Sigmoid colon (tissue), 7 donors: ENCODE measurements around the gene SASS6. TPM values are rescaled to one million over a fixed set of nuclear protein-coding genes. Genes with fewer than 3 reads are reported as not detected.

Experiments
- DNase-seq: peaks from one replicate; pipeline ENCODE4 v3.0.0-alpha.2; 2019
- H3K27ac ChIP-seq, 4 donors: fragments of 200-600 bp; sonication (generic); one replicate each; pipeline ENCODE4 v1.5.1; 2016 to 2019; ENCODE audit warnings: mild to moderate bottlenecking in 1 of 4
- H3K27me3 ChIP-seq, 3 donors: fragments of 200-600 bp; sonication (generic); one replicate each; pipeline ENCODE4 v1.5.1; 2019; ENCODE audit warnings: mild to moderate bottlenecking in 1 of 3
- H3K36me3 ChIP-seq, 4 donors: fragments of 200-600 bp; sonication (generic); one replicate each; pipeline ENCODE4 v1.5.1; 2016 to 2019
- H3K4me1 ChIP-seq, 4 donors: fragments of 200-600 bp; sonication (generic); one replicate each; pipeline ENCODE4 v1.5.1; 2017 to 2019
- H3K4me3 ChIP-seq, 4 donors: fragments of 200-600 bp; sonication (generic); one replicate each; pipeline ENCODE4 v1.5.1; 2017 to 2019; ENCODE audit warnings: mild to moderate bottlenecking in 2 of 4, moderate library complexity in 1 of 4
- H3K9me3 ChIP-seq, 4 donors: fragments of 200-600 bp in 3 of 4; sonication (generic) in 3 of 4; one replicate each; pipeline versions ENCODE4 v1.5.1 to v1.6.1; 2013 to 2019
- EP300 ChIP-seq, 4 donors: sonication (generic); formaldehyde crosslinking; IDR thresholded peaks; one replicate each; pipeline ENCODE4 v1.6.1; 2017; ENCODE audit warnings: antibody characterized with exemption in 4 of 4
- POLR2A ChIP-seq, 2 donors: fragments of 450-650 bp; IDR thresholded peaks; one replicate each; pipeline ENCODE4 v1.6.1; 2016; ENCODE audit warnings: antibody characterized with exemption in 2 of 2, mild to moderate bottlenecking in 2 of 2, moderate library complexity in 2 of 2
- POLR2AphosphoS5 ChIP-seq, 4 donors: sonication (generic); formaldehyde crosslinking; IDR thresholded peaks; one replicate each; pipeline ENCODE4 v1.6.1; 2017; ENCODE audit warnings: antibody characterized with exemption in 4 of 4
- WGBS, 2 donors: extraction: QIAGEN DNeasy Blood & Tissue Kit; methylation state at CpG; one replicate each; pipeline ENCODE4 v1.1.7; 2013; 5-methylcytosine and 5-hydroxymethylcytosine counted together
- intact Hi-C: fragments of 100-400 bp; cut with DNase I; formaldehyde crosslinking; loops from one replicate; pipeline ENCODE4 v1.15.1; 2023
- polyA plus RNA-seq, 3 donors: library from polyadenylated mRNA; stranded (reverse); fragments of 200-250 nt; gene quantifications; one replicate each; pipeline ENCODE4 v1.2.3, GENCODE V29; 2013
- total RNA-seq, 4 donors: library from RNA; depleted of rRNA; stranded (reverse); fragments of >200 nt; gene quantifications; one replicate each; pipeline ENCODE4 v1.1.0, GENCODE V29; 2016
- TF ChIP-seq, protein P1 (sequence below), 4 experiments: fragments of 450-650 bp in 3 of 4; fragments of 200-600 bp in 1 of 4; IDR thresholded peaks; one replicate each; pipeline ENCODE4 v1.5.1; 2016 to 2019; ENCODE audit warnings: antibody characterized with exemption in 4 of 4, mild to moderate bottlenecking in 3 of 4, moderate library complexity in 2 of 4
- donor health status: healthy with polysubstance abuse.
- donor health status: Bipolar disorder and iron deficiency.
- donor health status: healthy.

SASS6 gene
- total and polyA plus RNA-seq, 7 donors: 0.92 to 7.1 (median 2.7) TPM

DNA sequence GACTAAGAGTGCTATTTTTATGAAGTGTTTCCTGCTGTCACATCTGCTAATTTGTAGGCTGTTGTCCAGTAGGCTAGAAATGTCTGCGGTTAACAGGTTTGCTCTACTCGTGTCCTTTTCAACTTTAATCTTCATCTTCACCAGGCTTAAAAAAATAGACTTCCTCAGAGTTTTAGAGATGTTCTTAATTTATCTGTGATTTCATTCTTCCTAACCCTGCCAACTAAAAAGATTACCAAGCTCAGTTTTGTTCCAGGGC, 66.8 kb downstream of the SASS6 start:
- Histone ChIP-seq H3K36me3 (peaks cover 28 to 75% (median 46%) of the 10 kb centered on the region in 4 donors), H3K27ac (no peak overlapping the region), H3K4me1 (no peaks in the 10 kb centered on the region), H3K9me3 (no peaks in the 10 kb centered on the region), H3K4me3 (no peak overlapping the region), H3K27me3 (no peaks in the 10 kb centered on the region)
- TF ChIP-seq EP300 (IDR thresholded peaks at IDR 0.05) (no peak), POLR2AphosphoS5 (IDR thresholded peaks at IDR 0.05) (no peak), POLR2A (IDR thresholded peaks at IDR 0.05) (no peak)
- TF ChIP-seq, protein P1, sequence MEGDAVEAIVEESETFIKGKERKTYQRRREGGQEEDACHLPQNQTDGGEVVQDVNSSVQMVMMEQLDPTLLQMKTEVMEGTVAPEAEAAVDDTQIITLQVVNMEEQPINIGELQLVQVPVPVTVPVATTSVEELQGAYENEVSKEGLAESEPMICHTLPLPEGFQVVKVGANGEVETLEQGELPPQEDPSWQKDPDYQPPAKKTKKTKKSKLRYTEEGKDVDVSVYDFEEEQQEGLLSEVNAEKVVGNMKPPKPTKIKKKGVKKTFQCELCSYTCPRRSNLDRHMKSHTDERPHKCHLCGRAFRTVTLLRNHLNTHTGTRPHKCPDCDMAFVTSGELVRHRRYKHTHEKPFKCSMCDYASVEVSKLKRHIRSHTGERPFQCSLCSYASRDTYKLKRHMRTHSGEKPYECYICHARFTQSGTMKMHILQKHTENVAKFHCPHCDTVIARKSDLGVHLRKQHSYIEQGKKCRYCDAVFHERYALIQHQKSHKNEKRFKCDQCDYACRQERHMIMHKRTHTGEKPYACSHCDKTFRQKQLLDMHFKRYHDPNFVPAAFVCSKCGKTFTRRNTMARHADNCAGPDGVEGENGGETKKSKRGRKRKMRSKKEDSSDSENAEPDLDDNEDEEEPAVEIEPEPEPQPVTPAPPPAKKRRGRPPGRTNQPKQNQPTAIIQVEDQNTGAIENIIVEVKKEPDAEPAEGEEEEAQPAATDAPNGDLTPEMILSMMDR (IDR thresholded peaks at IDR 0.05): no peak
- no peak for DNase-seq
- intact Hi-C loops: no loop called here
- 92 to 96% methylated on average over 2 of the region's 2 CpGs for WGBS, 2 donors

DNA sequence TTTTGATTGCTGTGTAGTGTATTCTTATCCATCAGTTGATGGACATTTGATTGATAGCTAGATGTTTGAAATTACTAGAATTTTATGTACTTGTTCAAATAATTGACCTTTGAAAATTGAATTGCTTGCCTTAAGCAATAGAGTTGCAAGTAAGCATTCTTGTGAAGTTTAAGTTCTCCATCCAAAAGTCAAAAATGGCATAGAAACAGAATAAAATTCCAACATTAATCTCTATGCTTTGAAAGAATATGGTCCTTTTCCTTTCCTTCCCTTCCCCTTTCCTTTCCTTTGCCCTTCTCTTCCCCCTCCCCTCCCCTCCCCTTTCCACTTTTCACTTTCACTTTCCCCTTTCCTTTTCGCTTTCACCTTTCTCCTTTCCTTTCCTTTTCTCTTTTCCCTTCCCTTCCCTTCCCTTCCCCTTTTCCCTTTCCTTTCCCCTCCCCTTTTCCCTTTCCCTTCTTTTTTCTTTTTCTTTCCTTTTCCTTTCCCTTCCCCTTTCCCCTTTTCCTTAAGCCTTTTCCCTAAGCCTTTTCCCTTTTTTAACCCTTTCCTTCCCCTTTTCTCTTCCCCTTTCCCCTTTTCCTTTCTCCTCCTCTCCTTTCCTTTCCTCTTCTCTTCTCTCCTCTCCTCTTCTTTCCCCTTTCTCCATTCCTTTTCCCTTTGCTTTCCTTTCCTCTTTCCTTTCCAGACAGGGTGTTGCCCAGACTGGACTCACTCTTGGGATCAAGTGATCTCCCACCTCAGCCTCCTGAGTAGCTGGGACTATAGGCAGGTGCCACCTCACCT, 67.4 kb downstream of the SASS6 start:
- Histone ChIP-seq H3K4me1 (no peaks in the 10 kb centered on the region), H3K27me3 (no peaks in the 10 kb centered on the region), H3K4me3 (no peak overlapping the region), H3K27ac (no peak overlapping the region), H3K36me3 (peaks cover 27 to 75% (median 50%) of the 10 kb centered on the region in 4 donors), H3K9me3 (no peaks in the 10 kb centered on the region)
- intact Hi-C loops: no loop called here
- DNase-seq: no peak
- 75 to 78% methylated on average over 1 of the region's 1 CpG for WGBS, 2 donors
- TF ChIP-seq, protein P1 (IDR thresholded peaks at IDR 0.05): no peak
- TF ChIP-seq POLR2AphosphoS5 (IDR thresholded peaks at IDR 0.05): no peak
- TF ChIP-seq POLR2A (IDR thresholded peaks at IDR 0.05): no peak
- TF ChIP-seq EP300 (IDR thresholded peaks at IDR 0.05): no peak

DNA sequence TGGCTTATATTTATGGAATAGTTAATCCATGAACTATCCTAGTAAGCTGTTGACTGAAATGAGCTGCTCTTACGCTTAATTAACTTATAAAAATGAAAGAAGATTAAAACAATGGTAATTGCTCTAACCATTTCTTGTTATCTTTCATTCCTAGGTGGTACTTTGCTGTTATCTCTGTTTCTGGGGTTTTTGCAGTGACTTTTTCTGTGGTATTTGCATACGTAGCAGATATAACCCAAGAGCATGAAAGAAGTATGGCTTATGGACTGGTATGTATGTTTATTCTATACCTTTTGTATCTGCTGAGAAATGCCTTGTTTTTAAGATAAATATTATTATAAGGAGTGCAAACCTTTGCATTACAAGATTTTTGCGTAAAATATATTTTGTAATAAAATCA, 71.0 kb downstream of the SASS6 start:
- Histone ChIP-seq H3K27ac (no peak overlapping the region), H3K36me3 (peaks cover 9 to 67% (median 26%) of the 10 kb centered on the region in 4 donors)

DNA sequence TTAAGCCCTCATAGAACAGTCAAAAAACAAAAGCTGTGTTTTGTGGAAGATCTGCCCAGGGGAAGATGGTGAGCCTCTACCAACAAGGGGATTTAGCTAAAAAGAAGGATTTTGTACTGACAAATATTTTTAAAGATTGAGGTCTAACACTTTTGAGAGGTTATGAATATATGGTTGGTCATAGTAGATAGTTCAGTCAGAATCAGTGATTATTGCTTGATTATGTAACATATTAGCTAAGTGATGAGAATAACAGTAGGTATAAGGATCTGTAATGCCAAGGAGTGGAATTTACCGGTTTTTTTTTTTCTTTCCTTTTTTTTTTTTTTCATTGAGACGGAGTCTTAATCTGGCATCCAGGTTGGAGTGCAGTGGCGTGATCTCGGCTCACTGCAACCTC, 79.0 kb downstream of the SASS6 start:
- Histone ChIP-seq H3K4me3 (no peak overlapping the region), H3K27me3 (no peaks in the 10 kb centered on the region), H3K27ac (no peak overlapping the region), H3K9me3 (no peaks in the 10 kb centered on the region), H3K4me1 (peaks cover 0 to 19% (median 13%) of the 10 kb centered on the region in 4 donors), H3K36me3 (peaks cover 0 to 20% (median 2%) of the 10 kb centered on the region in 4 donors)
- WGBS, 2 donors: 94 to 96% methylated on average over 4 of the region's 4 CpGs
- no peak for TF ChIP-seq EP300 (IDR thresholded peaks at IDR 0.05)
- no peak for TF ChIP-seq POLR2AphosphoS5 (IDR thresholded peaks at IDR 0.05)
- intact Hi-C loops: no loop called here
- DNase-seq: no peak

More for the DNA sequence above, 71.0 kb downstream of the SASS6 start:
- Histone ChIP-seq H3K4me3 (no peak overlapping the region), H3K4me1 (no peaks in the 10 kb centered on the region), H3K9me3 (no peaks in the 10 kb centered on the region), H3K27me3 (no peaks in the 10 kb centered on the region)
- TF ChIP-seq POLR2A (IDR thresholded peaks at IDR 0.05): no peak
- TF ChIP-seq, protein P1 (IDR thresholded peaks at IDR 0.05): no peak
- TF ChIP-seq EP300 (IDR thresholded peaks at IDR 0.05): no peak
- no peak for TF ChIP-seq POLR2AphosphoS5 (IDR thresholded peaks at IDR 0.05)
- 95 to 97% methylated on average over 3 of the region's 3 CpGs for WGBS, 2 donors
- intact Hi-C loops: no loop called here
- no peak for DNase-seq

DNA sequence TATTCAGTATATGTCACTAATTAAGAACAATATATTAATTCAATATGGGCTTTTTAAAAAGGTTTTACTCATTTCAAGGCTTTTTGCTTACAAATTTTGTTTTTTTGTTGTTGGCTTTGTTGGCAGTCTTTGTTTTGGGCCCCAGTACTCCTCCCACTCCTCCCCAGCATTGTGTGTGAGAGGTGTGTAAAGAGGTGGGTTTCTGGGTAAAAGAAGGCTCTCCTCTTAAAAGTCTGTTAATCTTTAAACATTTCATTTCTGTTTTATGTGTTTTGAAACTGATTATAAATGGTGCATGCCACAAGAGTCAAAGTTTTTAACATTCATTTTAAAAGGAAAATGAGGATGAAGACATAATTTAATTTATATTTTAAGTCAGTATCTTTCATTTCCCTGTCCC, 79.6 kb downstream of the SASS6 start:
- intact Hi-C loops: no loop called here
- H3K4me1 ChIP-seq: peaks cover 0 to 26% (median 16%) of the 10 kb centered on the region in 4 donors
- no peak overlapping the region for H3K4me3 ChIP-seq
- no peaks in the 10 kb centered on the region for H3K27me3 ChIP-seq
- DNase-seq: no peak
- TF ChIP-seq POLR2A (IDR thresholded peaks at IDR 0.05) (no peak), POLR2AphosphoS5 (IDR thresholded peaks at IDR 0.05) (no peak), EP300 (IDR thresholded peaks at IDR 0.05) (no peak)
- TF ChIP-seq, protein P1 (IDR thresholded peaks at IDR 0.05): no peak
- H3K9me3 ChIP-seq: no peaks in the 10 kb centered on the region
- H3K36me3 ChIP-seq: peaks cover 0 to 14% (median 2%) of the 10 kb centered on the region in 4 donors
- no peak overlapping the region for H3K27ac ChIP-seq
